Prostate gland (tissue), 2 donors: ENCODE results near the gene ZNF629.

Experiments
- CTCF ChIP-seq, 4 experiments: fragments of 200-600 bp in 2 of 4; fragments of 450-650 bp in 2 of 4; sonication (generic) in 2 of 4; IDR thresholded peaks; 1 replicate in 3 of 4; 2 replicates in 1 of 4; pipeline ENCODE4 v1.5.1; 2016 to 2019; ENCODE audit warnings: antibody characterized with exemption in 4 of 4, mild to moderate bottlenecking in 2 of 4, moderate library complexity in 2 of 4
- POLR2A ChIP-seq: fragments of 450-650 bp; IDR thresholded peaks from one replicate; pipeline ENCODE4 v1.6.1; 2016; ENCODE audit warnings: antibody characterized with exemption, mild to moderate bottlenecking
- POLR2AphosphoS5 ChIP-seq: sonication (generic); formaldehyde crosslinking; IDR thresholded peaks from one replicate; pipeline ENCODE4 v1.6.1; 2017; ENCODE audit warnings: antibody characterized with exemption

GRCh38 chr16:30813821-30814189 is 26.8 kb upstream of the ZNF629 start:
- TF ChIP-seq POLR2A, result no peak
- no peak for TF ChIP-seq CTCF (IDR thresholded peaks at IDR 0.05)
- no peak for TF ChIP-seq POLR2AphosphoS5
